Hypothalamus (tissue), 51 donors: ENCODE measurements around the gene NFKBIZ.
"Not testable (repeated sequence)": the region's sequence is repeated elsewhere in the genome, so short reads cannot be mapped to it uniquely, and the experiment has no call there.

Experiments used
- DNase-seq, 51 donors: peaks; one replicate each; lab custom pipeline; 2025; lab: John Stamatoyannopoulos, UW

NFKBIZ gene

DNA sequence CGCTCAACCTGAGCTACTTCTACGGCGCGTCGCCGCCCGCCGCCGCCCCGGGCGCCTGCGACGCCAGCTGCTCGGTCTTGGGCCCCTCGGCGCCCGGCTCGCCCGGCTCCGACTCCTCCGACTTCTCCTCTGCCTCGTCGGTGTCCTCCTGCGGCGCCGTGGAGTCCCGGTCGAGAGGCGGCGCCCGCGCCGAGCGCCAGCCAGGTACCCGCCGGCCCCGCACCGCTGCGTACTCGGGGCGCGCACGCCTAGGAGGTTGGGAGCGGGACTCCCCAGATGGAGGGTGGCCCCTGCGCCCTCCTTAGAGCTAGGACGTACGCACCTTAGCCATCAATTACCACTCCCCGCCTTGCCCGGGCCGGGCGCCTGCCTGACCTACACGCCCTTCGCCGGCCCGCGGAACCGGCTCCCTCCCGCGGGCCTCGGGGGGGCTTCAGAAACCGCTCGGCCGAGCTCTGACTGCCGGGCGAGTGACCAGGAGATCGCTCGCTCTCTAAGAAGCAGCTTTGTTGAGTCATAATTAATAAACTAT is 466 bp downstream of the NFKBIZ start:
- DNase-seq, result peak in 29 of 51 donors; percentile 12 to 72 (median 43)

GRCh38 chr3:101850246-101851051 is 1.1 kb downstream of the NFKBIZ start:
- peak in 2 of 51 donors; percentile 0 to 43 for DNase-seq

DNA sequence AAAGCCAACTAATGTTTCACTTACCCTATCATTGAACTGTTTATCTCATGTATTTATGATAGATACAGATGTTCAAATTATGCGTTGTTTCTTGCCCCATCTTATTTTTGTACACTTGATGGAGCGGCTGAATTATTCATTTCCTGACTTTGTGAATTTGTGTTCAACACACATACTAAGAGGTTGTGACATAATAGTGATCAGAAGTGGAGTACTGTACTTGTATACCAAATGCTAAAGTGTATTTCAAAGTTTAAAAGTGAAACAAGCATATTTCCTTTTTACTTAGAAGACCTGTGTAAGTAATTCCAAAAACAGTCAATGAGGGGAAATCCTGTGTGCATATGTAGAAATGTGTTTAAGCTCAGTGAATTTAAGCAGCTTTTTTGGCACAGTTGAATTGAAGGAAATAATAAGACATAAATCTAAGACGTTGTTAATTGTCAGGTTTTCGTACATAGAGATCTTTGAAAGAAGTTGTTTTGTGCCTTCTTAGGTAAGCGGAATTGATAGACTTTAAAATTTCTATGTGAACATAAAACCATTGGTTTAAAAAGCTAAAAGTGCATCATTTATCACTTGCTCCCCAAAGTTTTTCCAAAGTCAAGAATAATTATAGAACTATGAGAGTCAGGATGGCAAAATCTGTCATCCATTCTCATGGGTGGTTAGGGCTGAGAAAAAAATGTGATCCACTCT is 1.9 kb downstream of the NFKBIZ start:
- no peak for DNase-seq

- no peak for DNase-seq
Observed at GRCh38 chr3:101851850-101852714, 2.8 kb downstream of the NFKBIZ start.

GRCh38 chr3:101852983-101853840 is 3.9 kb downstream of the NFKBIZ start:
- DNase-seq, result no peak

- no peak for DNase-seq
Observed at GRCh38 chr3:101853982-101854381, 4.7 kb downstream of the NFKBIZ start.

DNA sequence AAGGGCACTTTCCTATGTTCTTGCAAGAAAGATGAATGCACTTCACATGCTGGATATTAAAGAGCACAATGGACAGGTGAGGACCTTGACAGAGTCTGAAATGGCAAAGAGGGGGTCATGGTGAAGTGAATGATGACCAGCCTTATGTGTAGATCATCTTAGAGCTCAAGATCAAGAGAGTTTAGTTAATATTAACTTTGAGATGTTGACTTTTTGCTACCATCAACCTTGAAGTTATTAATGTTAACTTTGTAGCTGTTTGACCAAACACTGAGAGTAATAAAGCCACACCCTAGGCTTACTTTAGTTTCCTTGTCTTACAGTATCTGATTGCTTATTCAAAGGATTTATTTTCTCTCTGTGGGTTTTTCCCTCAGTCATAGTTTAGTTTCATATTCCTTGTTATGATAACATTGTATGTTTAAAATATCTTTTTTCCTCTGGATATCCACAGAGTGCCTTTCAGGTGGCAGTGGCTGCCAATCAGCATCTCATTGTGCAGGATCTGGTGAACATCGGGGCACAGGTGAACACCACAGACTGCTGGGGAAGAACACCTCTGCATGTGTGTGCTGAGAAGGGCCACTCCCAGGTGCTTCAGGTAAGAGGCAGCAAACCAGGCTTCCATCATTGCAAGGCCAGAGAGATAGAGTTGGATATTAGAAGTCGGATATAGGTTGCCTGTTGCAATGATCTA is 5.4 kb downstream of the NFKBIZ start:
- no peak for DNase-seq

DNA sequence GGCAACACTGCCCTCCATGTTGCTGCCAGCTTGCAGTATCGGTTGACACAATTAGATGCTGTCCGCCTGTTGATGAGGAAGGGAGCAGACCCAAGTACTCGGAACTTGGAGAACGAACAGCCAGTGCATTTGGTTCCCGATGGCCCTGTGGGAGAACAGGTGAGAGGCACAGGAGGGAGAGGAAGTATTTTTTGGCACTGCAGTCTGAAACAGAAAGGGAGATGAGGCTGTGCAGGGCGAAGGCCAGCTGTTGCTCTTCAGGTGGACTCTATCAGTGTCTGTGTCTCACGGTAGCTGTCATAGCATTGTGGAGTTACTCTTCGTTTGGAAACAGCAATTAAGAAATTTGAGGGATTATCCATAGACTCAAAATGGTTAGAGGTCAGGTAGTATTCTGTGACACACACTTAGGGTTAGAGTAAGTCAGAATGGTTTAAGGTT is 8.0 kb downstream of the NFKBIZ start:
- peak in 3 of 51 donors; percentile 2 to 13 (median 4) for DNase-seq

GRCh38 chr3:101858464-101859030 is 9.2 kb downstream of the NFKBIZ start:
- no peak for DNase-seq

DNA sequence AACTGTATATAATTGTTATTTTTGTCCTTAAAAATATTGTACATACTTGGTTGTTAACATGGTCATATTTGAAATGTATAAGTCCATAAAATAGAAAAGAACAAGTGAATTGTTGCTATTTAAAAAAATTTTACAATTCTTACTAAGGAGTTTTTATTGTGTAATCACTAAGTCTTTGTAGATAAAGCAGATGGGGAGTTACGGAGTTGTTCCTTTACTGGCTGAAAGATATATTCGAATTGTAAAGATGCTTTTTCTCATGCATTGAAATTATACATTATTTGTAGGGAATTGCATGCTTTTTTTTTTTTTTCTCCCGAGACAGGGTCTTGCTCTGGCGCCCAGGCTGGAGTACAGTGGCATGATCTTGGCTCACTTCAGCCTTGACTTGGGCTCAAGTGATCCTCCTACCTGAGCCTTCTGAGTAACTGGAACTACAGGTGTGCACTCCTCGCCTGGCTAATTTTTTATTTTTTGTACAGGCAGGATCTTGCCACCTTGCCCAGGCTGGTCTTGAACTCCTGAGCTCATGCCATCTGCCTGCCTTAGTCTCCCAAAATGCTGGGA is 10.7 kb downstream of the NFKBIZ start:
- no peak for DNase-seq

- no peak for DNase-seq
Observed at GRCh38 chr3:101861212-101861788, 12.0 kb downstream of the NFKBIZ start.

DNA sequence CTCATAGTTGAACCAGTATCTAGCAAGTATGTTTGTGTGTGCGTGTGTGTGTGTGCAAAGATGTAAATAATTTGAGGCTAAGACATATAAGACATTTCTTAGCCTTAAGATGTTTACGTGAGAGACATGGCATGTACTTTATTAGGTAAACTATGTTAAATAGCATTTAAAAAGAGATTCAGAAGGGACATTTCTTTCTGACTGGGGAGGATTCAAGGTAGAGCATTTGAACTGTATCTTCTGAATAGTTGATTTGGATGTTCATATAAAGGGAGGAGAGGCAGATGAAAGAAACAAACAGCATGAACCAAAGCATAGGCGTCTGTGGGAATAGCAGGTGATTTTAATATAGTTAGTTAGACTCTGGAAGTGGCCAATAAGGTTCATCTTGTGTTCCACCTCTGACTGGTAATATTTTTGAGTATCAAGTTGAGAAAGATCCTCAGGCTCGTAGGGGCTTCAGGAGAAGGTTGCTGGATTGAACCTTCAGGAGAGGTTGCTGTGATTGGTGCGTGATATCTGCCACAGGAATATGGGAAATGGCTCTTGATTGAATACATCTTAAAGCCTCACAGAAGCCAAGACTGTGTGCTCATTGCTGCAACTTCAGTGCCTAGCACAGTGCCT is 12.6 kb downstream of the NFKBIZ start:
- no peak for DNase-seq

GRCh38 chr3:101862416-101863165 is 13.3 kb downstream of the NFKBIZ start:
- DNase-seq, result no peak

GRCh38 chr3:101864926-101865325 is 15.6 kb downstream of the NFKBIZ start:
- not testable (repeated sequence) for DNase-seq

- DNase-seq, result no peak
Observed at GRCh38 chr3:101865751-101866509, 16.6 kb downstream of the NFKBIZ start.

DNA sequence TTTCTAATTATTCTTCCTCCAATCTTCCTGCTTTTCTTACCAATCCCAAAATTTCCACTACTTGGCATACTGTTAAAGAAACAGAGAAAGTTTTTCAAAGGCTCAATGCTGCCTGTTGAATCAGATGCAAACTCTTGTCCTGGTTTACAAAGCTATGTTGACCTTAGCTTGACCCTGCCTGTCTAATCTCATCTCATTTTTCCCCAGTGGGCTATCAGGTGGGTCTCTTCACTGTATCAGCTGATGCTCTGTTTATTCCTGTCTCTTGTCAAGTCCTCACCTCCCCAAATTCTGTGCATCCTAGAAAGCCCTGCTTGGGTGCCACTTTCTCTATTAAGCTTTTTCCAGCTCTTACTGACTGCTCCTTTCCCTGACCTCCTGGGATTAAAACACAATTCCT is 18.2 kb downstream of the NFKBIZ start:
- DNase-seq, result no peak
